SK-N-DZ (cell line): ENCODE measurements around the gene FAM187B.
"Not testable (repeated sequence)": the region's sequence is repeated elsewhere in the genome, so short reads cannot be mapped to it uniquely, and the experiment has no call there.

Experiments used
- DNase-seq: peaks from one replicate; pipeline ENCODE4 v3.0.0-alpha.2; 2015; ENCODE audit warnings: low spot score

Gene FAM187B

DNA sequence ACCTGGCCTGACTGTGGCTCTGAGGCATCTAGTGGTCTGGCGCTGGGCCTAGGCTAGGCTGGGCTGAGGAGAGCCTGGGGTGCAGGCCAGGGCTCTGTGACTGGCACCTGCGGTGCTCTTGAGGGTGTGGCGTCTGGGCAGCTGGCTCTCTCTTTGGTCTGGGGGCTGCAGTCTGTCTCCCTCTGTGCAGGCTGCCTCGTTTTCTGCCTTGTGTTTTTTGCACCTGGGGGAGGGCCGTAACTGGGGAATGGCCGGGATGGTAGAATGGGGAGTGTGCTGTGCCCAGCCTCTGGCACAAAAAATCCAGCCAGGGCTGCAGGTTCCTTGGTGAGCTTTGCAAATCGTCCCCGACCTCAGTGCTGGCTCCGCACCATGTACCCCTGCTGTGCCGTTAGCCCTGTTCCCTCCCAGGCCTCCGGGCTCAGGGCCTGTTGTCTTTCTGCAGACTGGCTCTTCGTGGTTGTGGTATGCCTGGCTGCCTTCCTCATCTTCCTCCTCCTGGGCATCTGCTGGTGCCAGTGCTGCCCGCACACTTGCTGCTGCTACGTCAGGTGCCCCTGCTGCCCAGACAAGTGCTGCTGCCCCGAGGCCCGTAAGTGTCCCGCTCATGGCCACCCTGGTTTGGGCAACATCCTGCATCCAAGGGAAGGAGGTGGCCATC lies 33.7 kb upstream of the FAM187B start:
- DNase-seq, result no peak

DNA sequence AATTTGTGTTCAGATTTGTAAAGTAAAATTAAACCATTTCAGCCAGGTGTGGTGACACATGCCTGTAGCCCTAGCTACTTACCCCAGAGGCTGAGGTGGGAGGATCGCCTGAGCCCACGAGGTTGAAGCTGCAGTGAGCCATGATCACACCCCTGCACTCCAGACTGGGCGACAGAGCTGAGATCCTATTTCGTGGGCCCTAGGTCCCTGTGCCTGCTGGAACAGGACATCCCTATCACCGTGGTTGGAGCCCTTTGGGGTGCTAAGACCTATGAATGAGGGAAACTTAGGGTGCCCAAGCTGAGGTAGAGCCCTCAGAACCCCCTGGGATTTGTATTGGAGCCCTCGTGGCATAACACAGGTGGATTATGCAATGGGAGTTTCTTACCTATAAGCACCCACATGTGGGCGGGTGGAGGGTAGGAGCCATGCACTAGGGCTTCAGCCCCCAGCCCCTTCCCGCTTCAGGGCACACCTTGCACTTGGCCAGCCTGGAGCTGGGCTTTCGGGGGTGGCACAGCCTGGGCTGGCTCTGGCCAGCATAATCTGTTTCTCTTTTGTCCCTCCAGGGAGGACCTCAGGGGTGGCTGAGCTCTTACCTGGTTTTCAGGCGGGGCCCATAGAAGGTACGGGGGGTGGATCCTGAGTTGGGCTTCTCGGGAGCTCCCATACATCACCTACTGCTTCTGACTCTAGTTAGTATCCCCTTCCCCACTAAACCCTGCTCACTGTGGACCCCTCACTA lies 33.0 kb upstream of the FAM187B start:
- DNase-seq, result no peak

DNA sequence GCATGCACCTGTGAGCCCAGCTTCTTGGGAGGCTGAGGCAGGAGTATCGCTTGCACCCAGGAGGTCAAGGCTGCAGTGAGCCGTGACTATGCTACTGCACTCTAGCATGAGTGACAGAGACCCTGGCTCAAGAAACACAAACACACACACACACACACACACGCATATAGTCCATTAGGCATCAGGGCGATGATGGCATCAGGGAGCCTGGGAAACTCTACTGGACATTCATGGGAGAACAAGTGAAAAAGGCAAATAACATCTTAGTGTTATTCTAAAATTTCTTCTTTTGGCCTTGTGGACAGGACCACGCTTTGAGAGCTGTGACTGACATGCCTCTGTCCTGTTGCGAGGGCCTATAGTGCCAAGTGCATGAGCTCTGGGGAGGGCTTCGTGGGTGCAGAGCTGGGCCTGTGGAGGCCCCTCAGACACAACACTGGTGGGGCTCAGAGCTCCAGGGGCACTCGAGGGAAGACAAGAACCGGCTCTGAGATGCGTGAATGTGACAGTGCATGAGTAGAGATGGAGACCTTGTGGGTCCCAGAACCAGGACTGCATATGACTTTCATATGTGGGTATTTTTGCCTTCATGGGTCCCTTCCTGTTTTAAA lies 32.3 kb upstream of the FAM187B start:
- no peak for DNase-seq

DNA sequence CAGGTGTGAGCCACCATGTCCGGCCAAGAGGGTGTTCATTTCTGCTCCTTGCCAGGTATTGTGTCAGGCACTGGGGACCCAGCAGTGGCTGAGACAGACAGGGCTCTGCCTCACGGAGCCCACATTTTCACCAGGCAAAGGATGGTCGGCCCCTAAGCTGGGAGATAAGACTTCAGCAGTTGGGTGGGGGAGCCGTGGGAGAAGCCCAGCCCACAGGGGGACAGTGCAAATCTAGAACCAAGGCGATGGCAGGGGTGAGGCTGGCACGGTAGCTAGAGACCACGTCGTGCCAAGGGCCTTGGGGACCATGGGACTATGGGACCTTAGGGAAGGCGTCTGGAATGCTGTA lies 28.5 kb upstream of the FAM187B start:
- no peak for DNase-seq

DNA sequence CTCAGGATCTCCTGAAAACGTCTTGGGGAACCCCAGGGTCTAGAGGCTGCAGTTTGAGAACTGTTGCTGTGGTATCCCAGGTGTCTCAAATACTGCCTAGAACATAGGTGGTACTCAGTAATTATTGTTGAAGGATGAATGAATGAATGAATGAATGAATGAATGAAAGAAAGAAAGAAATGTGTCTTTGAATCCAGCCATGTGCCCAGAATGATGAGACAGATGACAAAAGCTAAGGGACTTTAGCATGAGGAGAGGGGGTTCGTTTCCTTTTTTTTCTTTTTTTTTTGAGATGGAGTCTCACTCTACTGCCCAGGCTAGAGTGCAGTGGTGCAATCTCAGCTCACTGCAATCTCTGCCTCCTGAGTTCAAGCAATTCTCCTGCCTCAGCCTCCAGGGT lies 28.0 kb upstream of the FAM187B start:
- no peak for DNase-seq

DNA sequence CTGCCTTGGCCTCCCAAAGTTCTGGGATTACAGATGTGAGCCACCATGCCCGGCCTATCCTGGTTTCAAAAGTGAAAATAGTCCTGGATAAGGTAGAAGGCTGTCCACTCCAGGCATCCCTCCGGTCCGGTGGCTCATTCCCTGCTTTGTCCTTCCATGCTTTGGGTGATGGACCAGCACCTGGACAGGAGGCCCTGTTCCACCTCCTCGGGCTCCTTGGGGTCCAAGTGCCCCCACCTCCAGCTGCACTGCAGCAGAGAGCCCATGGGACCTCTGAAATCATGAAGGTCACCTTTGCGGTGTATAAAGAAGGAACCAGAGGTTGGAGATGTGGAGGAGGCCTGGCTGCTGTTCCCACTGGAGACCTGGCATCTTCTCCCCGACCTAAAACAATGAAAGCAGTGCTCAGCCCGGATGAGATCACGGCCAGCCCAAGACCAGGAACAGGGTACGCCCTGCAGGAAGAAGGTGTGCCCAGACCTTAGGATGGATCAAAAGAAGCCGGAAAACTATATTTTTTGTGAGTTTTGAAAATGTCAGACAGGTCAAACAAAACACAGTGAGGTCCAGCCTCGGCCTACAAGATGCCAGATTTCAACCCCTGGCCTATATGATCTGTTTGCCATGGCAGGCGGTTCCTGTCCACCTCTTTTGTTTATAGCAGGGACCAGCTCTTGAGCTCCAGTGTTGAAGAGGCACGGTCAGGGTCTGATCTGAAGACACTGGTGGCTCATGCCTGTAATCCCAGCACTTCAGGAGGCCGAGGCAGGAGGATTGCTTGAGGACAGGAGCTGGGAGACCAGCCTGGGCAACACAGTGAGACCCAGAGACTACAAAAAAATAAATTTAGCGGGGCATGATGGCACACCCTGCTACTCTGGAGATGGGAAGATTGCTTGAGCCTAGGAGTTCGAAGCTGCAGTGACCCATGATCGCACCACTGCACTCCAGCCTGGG lies 26.1 kb upstream of the FAM187B start:
- DNase-seq, result no peak

DNA sequence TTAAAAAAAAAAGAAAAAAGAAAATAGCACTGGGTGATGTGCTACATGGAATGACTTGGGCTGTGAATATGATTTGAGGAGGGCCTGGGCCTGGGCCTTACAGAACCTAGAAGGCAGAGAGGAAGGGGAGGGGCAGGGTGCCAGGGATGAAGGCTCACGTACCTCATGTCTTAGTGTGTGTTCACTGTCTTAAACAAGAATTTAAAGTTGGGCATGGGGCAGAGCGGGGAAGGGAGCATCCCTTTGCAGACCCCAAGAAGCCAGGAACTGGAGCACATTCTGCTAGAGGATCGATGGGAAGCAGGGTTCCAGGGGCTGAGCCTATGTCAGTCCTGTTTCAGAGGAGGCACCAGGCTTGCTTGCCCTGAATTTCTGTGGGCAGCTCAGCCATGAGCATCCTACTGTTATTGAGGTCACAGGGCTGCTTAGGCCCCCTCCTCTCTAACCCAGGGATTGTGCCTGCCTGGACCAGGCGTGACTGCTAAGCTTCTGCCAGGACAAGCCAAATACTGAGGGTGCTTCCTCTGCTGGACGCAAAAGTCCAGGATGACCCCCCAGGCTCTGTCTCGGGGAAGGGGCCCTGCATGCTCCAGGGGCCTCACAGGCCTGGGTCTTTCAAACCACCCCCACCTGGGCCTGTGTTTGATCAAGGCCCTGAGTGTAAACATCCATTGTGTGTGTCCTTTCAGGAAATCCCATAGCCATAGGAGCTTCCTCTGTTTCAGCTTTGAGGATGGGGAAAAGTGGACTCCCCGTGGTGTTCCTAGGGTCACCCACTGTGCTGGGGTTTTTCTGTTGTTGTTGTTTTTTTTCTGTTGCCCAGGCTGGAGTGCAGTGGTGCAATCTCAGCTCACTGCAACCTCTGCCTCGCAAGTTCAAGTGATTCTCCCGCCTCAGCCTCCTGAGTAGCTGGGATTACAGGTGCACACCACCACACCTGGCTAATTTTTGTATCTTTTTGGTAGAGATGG lies 25.1 kb upstream of the FAM187B start:
- DNase-seq, result no peak

DNA sequence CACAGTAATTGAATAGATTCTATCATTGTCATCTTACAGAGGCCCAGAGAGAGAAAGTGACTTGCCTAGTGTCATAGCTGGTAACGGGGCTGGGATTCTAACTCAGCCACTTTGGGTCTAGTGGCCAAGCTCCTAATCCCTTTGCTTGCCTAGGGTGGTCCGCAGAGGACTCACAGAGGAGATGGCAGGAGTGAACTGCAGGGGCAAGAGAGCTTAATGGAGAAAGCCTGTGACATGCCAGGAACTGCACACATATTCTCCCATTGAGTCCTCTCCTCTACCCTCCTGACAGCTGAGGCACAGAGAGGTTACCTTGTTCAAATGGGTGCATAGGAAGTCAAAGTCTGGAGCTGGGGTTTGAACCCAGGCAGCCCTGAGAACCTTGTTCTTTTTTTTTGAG lies 22.9 kb upstream of the FAM187B start:
- DNase-seq, result no peak

DNA sequence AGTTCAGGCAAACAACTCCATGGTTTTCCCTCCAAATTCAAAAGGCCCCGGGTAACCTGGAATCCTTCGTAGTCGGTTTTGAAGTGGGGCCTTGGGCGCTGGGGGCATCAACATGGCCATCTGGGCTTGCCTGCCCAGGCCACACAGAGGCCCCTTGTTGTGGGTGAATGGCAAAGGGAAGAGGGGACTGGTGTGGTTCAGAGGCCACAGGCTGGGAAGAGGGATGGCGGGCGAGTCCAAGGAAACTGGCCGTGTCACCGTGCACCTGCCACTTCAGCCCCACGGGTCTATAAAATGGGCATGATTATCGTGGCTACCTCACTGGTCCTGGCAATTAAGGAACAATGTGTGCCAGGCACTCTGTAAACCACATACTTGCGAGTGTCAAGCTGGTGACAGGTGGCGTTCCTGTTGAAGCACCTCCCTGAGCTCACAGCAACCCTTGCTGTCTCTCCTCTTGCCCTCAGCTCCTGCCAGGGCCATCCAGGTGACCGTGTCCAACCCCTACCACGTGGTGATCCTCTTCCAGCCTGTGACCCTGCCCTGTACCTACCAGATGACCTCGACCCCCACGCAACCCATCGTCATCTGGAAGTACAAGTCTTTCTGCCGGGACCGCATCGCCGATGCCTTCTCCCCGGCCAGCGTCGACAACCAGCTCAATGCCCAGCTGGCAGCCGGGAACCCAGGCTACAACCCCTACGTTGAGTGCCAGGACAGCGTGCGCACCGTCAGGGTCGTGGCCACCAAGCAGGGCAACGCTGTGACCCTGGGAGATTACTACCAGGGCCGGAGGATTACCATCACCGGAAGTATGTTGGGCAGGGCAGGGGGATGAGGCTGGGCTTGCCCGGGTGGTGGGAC lies 21.5 kb upstream of the FAM187B start:
- no peak for DNase-seq

DNA sequence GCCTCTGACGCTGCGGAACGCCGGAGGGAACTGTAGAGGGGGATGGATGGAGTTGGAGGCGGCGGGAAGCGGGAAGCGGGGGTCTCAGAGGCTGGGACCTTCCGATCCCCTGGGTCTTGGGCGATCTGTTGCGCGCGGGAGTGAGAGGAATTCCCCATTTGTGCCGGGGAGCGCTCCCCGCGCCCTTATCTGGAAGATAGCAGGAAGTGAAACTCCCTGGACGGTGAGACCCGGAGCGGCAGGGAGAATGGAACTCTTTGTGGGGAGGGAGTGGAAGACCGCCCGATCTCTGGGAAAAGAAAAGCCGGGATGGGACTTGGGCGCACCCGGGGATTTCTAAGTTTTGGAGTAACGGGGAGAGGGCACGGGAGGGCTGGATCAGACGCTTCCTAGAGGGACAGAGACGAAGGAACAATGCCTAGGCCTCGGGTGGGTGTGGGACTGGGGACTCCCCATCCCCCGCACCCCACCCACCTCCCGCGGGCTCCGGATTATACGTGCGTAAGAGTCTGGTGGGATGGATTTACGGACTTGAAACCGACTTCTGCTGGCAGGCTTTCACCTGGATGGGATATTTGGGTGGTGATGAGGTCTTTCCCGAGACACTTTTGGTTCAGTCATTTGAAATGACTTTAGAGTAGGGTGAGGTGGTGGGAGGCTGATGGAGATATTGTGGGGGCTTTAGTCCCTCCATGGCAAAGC lies 20.8 kb upstream of the FAM187B start:
- no peak for DNase-seq

DNA sequence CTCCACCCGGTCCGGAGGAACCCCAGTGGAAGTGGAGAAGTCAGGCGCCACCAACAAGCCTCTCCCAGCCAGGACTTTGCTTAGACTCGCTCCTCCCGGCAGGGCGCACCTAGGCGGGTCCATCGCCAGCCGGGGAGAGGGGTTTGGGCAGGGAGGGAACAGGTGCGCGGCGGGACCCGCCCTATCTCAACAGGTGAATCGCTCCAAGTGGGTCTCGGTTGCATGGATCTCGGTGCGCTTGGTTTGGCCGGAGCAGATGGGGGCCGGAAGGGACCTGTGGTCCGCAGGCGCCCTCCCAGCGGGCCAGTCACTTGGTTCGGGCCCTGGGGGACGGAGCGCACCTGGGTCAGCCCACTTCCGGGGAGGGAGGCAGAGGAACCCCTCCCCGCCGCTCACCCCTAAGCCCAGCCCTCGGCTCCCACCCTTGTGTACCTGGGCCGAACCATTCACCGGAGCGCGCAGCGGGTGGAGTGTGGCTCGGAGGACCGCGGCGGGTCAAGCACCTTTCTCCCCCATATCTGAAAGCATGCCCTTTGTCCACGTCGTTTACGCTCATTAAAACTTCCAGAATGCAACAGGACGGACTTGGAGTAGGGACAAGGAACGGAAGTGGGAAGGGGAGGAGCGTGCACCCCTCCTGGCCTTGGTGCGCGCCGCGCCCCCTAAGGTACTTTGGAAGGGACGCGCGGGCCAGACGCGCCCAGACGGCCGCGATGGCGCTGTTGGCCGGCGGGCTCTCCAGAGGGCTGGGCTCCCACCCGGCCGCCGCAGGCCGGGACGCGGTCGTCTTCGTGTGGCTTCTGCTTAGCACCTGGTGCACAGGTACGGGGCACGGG lies 20.0 kb upstream of the FAM187B start, which contains the start of gene LSR:
Gene LSR (plus strand): TSS at position 693 of the 836 bp plus-strand sequence. CDS start 21 bp downstream, at position 714.
- DNase-seq, result no peak

DNA sequence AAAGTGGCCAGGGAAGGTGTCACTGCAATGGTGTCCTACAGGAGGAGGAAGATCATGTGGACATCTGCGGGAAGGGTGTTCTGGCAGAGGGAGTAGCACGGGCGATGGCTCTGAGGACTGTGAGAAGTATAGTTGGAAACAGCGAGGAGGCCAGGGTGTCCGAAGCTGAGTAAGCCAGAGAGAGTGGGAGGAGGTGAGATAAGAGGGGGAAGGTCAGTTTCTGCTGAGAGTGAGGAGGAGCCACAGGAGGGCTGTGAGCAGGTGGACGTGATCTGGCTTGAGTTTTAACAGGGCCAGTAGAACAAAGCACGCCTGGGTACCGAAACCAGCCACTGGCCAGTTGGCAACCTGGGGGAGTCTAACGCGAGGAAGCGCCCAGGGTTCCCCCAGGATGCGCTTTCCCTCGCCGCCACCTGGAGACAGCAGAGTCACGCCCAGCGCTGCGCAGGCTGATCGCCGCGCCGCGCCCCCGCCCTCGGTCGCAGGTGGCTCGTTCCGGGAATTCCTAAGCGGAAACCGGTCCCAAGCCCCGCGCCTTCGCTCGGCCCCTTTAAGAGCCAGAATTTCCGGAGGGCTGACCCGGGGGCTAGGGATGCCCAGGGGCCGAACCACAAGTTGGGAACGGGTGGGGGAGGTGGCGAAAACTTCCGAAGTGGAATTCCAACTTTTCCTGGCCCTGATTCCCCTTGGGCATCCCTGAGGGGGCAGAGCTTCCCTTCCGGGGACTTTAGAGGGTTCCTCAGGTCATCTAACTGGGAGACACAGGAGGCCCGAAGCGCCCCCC lies 19.2 kb upstream of the FAM187B start:
- no peak for DNase-seq

DNA sequence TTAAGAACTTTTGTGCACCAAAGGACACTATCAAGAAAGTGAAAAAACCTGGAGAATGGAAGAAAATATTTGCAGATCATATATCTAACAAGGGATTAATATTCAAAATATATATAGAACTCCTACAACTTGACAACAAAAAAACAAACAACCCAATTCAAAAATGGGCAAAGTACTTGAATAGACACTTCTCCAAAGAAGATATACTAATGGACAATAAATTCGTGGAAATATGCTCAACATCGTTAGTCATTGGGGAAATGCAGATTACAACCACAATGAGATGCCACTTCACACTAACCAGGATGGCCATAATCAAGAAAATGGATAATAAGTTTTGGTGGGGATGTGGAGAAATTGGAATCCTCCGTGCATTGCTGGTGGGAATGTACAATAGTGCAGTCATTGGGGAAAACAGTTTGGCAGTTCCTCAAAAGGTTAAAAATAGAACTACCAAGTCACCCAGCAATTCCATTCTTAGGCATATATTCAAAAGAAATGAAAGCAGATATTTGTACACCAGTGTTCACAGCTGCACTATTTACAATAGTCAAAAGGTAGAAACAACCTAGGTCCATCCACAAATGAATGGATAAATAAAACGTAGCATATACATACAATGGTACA lies 18.0 kb upstream of the FAM187B start:
- no peak for DNase-seq

DNA sequence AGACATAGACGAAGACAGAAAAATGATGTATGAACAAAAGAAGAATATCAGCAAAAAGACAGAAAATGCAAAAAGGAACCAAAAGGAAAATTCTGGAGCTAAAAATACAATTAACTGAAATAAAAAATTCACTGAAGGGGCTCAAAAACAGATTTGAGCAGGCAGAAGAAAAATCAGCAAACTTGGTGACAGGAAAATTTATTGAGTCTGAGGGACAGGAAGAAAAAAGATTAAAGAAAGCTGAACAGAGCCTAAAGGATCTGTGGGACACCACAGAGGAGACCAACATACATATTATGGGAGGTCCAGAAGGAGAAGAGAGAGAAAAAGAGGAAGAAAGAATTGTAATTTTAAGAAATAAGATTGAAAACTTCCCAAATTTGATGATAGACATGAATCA lies 12.9 kb upstream of the FAM187B start:
- DNase-seq, result no peak

DNA sequence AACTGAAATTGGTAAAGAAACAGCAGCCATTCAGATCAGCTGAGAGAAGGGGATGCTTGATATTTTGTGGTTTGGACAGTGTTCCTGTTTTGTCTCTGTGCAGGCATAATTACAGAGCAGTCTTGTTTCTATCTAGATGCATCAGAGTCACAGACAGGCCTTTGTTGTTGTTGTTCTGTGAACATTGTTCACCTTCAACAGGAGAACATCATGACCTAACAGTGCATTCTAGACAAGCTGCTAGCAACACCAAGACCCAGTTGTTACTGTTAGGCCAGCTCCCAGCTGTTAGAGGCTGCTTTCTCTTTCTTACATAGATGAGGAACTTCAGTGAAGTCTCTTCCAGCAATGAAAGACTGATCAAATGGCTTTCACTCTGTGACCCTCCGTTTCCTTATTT lies 11.8 kb upstream of the FAM187B start:
- no peak for DNase-seq

DNA sequence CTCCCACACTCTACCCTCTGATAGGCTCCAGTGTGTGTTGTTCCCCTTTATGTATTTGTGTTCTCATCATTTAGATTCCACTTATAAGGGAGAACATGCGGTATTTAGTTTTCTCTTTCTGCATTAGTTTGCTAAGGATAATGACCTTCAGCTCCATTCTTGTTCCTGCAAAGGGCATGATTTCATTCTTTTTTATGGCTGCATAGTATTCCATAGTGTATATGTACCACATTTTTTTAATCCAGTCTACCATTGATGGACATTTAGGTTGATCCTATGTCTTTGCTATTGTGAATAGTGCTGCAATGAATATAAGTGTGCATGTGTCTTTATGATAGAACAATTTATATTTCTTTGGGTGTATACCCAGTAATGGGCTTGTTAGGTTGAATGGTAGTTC lies 11.1 kb upstream of the FAM187B start:
- not testable (repeated sequence) for DNase-seq
